Measurements from ENCODE around the gene KIR3DL2.
"Not testable (repeated sequence)": the region's sequence is repeated elsewhere in the genome, so short reads cannot be mapped to it uniquely, and the experiment has no call there.

DNA sequence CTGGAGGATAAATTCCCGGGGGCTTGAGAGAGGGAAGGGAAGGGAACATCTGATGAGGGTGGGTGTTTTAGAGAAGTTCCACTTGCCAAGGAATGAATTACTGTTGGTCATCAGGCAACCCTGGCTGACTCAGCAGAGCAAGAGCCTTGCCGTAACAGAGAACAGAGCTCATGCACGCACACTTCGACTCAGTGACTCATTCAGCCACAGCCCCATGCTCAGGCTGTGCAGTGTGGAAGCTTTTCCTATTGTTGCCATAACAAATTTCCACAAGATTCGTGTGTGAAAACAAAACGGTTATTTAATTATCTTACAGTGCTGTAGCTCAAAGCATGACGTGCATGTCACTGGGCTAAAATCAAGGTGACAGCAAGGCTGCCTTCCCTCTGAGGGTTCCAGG is 9.2 kb downstream of the KIR3DL2 start:
- TF ChIP-seq POLR2A (IDR thresholded peaks at IDR 0.05), result not testable (repeated sequence)
- TF ChIP-seq, protein P1, sequence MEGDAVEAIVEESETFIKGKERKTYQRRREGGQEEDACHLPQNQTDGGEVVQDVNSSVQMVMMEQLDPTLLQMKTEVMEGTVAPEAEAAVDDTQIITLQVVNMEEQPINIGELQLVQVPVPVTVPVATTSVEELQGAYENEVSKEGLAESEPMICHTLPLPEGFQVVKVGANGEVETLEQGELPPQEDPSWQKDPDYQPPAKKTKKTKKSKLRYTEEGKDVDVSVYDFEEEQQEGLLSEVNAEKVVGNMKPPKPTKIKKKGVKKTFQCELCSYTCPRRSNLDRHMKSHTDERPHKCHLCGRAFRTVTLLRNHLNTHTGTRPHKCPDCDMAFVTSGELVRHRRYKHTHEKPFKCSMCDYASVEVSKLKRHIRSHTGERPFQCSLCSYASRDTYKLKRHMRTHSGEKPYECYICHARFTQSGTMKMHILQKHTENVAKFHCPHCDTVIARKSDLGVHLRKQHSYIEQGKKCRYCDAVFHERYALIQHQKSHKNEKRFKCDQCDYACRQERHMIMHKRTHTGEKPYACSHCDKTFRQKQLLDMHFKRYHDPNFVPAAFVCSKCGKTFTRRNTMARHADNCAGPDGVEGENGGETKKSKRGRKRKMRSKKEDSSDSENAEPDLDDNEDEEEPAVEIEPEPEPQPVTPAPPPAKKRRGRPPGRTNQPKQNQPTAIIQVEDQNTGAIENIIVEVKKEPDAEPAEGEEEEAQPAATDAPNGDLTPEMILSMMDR (IDR thresholded peaks at IDR 0.05), result not testable (repeated sequence)
